DND-41 (cell line): Measurements from ENCODE around the gene HECTD4.

Experiments
- EZH2 ChIP-seq: IDR thresholded peaks from 3 replicates; pipeline ENCODE4 v1.6.1; 2012; ENCODE audit warnings: borderline replicate concordance, low read depth, mild to moderate bottlenecking, moderate library complexity, low read length, inconsistent platforms; ENCODE audit not compliant: severe bottlenecking
- TF ChIP-seq, protein P1 (sequence below): IDR thresholded peaks from 2 replicates; pipeline ENCODE4 v1.5.1; 2012; ENCODE audit warnings: borderline replicate concordance, low read length, moderate library complexity, mild to moderate bottlenecking; ENCODE audit not compliant: poor library complexity, severe bottlenecking; ENCODE audit errors: extremely low read depth

DNA sequence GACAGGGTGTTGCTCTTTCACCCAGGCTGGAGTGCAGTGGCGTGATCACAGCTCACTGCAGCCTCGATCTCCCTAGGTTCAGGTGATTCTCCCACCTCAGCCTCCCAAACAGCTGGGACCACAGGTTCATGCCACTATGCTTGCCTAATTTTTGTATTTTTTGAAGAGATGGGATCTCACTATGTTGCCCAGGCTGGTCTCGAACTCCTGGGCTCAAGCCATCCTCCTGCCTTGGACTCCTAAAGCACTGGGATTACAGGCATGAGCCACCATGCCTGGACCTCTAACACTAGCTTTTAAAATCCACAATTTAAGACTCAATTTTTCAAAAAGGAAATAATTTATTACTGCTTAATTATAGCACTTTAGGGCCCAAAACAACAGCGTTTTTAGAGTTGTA, 149.0 kb downstream of the HECTD4 start:
- TF ChIP-seq, protein P1, sequence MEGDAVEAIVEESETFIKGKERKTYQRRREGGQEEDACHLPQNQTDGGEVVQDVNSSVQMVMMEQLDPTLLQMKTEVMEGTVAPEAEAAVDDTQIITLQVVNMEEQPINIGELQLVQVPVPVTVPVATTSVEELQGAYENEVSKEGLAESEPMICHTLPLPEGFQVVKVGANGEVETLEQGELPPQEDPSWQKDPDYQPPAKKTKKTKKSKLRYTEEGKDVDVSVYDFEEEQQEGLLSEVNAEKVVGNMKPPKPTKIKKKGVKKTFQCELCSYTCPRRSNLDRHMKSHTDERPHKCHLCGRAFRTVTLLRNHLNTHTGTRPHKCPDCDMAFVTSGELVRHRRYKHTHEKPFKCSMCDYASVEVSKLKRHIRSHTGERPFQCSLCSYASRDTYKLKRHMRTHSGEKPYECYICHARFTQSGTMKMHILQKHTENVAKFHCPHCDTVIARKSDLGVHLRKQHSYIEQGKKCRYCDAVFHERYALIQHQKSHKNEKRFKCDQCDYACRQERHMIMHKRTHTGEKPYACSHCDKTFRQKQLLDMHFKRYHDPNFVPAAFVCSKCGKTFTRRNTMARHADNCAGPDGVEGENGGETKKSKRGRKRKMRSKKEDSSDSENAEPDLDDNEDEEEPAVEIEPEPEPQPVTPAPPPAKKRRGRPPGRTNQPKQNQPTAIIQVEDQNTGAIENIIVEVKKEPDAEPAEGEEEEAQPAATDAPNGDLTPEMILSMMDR: no peak
- no peak for TF ChIP-seq EZH2
